Astrocyte of the hippocampus (primary cell): Measurements from ENCODE around the gene CYCS.
"Not testable (repeated sequence)": the region's sequence is repeated elsewhere in the genome, so short reads cannot be mapped to it uniquely, and the experiment has no call there.

Experiments used
- DNase-seq: peaks from one replicate; pipeline ENCODE4 v3.0.0; 2011; ENCODE audit warnings: low read depth, low spot score

Gene CYCS

GRCh38 chr7:25118048-25118753 lies 6.9 kb downstream of the CYCS start:
- DNase-seq, result no peak

- no peak for DNase-seq
These were observed 7.6 kb downstream of the CYCS start for GRCh38 chr7:25117226-25118047.

DNA sequence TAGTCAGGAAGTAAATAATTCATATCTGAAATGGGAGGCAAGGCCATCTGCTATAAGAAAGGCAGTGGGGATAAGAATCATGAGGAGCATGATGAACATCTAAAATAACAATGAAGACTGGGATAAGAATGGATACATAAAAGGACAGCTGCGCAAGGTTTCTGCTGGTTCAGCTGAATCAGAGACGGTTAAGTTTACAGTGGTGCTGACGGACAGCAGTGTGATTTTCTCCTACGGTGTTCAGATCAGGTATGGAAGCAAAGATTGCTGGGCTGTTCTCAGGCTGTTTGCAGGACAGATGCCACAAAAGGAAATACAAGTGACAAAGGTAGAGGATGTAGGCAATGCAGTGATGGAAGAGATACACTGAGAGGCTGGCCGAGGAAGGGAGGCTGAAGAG lies 8.4 kb downstream of the CYCS start:
- DNase-seq, result no peak

DNA sequence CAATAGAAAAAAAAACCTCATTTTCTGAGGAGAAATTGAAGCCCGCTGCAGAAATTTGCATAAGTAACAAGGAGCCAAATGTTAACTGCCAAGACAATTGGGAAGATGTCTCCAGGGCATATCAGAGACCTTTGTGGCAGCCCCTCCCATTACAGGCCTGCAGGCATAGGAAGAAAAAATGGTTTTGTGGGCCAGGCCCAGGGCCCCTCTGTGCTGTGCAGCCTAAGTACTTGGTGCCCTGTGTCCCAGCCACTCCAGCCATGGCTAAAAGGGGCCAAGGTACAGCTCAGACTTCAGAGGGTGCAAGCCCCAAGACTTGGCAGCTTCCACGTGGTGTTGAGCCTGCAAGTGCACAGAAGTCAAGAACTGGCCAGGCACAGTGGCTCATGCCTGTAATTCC lies 14.5 kb downstream of the CYCS start:
- DNase-seq, result not testable (repeated sequence)

- no peak for DNase-seq
These were observed 15.8 kb downstream of the CYCS start for GRCh38 chr7:25109276-25109675.

DNA sequence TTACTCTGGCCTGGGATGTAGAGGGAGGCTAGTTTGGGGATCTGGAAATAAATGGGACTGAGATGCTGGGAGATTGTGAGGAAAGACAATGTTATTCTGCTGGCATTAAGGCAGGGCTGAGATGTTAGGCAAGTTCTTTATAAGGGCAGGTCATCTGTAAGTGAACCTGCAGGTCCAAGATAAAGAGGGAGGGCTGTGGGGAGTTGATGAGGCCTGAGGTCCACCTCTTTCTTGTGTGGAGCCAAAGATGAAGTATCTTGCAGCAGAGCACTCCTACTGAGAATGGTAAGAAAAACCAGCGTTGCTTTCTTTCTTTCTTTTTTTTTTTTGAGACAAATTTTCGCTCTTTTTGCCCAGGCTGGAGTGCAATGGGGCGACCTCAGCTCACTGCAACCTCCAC lies 19.1 kb downstream of the CYCS start:
- DNase-seq, result no peak

GRCh38 chr7:25103773-25104172 lies 21.3 kb downstream of the CYCS start:
- DNase-seq, result no peak

DNA sequence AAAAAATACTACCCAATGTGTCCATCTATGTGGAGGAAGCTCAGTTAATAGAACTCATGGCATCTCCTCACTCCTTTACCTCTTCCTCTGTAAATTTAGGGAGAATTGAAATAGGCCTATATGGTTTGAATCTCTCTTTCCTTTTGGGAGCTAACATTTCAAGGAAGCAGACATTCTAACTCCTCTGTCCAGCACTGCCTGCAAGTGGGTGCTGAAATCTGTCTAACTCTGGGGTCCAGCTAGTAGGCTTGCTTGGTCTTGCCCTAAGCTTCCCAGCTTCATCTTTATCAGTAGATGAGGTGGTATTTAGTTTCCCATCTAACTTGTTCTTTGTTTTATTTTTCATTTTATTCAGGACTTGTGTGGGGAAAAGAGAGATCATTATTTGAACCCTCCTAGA lies 23.2 kb downstream of the CYCS start:
- DNase-seq, result no peak

- DNase-seq, result peak; percentile 80
These were observed 26.7 kb downstream of the CYCS start for GRCh38 chr7:25098096-25099046.

GRCh38 chr7:25095516-25096345 lies 29.3 kb downstream of the CYCS start:
- DNase-seq, result no peak

DNA sequence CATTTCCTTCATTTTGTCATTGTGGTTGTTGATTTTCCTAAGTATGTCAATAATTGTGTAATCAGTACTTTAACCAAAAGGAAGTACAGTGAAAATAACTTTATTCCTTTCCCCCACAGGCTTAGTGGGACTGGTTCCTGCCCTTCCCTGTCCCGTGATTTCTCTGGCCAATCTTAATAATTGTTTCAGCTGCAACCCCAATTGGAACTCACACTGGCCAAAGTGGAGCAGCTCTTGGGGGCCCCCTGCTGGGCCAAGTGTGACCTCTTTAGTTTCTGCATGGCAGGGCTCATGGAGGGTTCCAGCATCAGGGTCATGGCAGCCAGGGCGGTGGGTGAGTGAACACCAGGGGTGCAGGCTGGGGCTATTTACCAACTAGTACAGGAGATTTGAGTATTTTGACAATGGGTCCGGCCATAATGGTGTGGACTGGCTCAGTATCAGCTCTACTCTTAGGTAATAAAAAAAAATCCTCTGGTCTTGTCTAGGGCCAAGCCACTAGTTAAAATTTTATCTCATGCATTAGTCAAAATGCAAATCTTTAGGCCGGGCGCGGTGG lies 31.7 kb downstream of the CYCS start:
- DNase-seq, result peak; percentile 87

- no peak for DNase-seq
These were observed 33.3 kb downstream of the CYCS start for GRCh38 chr7:25091779-25092178.

DNA sequence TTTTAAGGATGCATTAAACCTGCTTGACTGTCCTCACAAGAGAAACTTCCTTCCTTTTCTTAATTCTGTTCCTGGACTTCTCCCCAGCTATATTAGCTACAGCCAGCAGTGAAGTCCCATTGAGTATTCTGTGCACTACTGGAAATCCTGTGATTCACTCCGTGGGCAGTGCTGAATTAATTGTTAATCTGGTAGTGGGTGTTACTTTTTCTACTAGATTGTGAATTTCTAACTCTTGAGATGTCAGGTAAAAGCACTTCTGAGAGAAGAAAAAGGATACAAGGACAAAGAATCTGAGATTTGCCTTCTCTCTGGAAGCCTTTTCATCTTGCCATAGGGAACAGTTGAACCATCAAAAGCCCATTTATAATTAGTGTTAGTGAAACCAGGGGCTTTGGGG lies 33.9 kb downstream of the CYCS start:
- DNase-seq, result peak; percentile 46

DNA sequence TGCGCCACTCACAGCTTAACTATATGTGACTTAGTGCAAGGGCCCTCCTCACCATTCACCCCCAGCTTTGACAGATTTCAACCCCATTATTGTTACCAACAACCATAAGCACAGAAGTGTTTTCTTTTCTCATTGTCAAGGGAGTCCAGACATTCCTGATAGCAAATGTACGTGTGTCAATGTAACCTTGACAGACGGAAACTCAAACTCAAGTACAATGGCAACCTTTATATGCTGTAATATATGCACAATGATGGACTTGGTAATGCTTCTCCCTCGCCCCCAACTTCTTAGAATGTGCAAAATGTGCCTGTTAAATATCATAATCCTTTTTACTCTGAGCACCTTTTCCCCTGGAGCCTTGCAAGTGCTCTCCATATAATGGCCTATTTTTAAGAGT lies 34.7 kb downstream of the CYCS start:
- no peak for DNase-seq

DNA sequence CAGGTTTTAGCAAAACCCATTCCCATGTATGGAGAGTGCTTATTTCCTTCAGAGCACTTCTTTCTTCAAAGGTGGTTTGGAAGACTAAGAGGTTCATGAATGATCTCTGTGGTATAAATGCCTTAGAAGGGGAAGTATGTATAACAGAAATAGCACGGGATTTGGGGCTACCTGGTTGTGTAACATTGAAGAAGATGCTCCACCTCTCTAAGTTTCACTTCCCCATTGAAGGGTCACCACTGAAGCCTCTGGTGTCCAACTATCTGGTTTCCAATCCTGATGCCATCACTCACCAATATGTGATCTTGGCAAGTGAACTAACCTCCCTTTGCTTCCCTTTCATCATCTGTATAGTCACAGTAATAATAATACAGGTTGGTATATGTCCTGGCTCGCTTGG lies 37.2 kb downstream of the CYCS start:
- DNase-seq, result no peak

DNA sequence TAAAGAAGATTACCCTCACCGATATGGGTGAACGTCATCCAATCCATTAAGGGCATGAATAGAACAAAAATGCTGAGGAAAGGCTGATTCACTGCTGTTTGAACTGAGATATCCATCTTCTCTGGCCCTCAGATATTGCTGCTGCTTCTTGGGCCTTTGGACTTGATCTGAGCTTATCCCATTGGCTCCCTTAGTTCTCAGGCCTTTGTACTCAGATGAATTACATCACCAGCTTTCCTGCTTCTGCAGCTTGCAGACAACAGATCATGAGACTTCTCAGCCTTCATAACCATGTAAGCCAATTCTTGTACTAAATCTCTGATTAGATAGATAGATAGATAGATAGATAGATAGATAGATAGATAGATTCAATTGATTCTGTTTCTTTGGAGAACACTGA lies 40.2 kb downstream of the CYCS start:
- no peak for DNase-seq

GRCh38 chr7:25083201-25083600 lies 41.9 kb downstream of the CYCS start:
- no peak for DNase-seq

GRCh38 chr7:25082041-25082440 lies 43.0 kb downstream of the CYCS start:
- DNase-seq, result not testable (repeated sequence)

DNA sequence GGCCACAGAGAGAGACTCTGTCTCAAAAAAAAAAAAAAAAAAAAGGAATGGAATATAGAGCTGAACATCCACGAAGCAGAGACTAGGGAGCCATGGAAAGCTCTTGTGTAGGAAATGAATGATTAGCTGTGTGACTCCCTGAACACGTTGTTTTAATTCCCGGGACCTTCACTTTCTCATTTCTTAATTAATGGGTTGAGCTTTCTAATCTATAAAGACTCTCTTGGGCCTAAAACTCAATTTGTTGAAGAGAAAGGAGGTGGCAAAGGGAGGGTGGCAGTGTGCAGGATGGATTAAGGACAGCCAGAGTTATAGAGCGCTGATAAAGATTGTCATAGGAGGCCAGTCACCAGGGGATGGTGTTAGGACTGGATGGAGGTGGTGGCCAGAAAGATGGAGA lies 48.0 kb downstream of the CYCS start:
- no peak for DNase-seq

DNA sequence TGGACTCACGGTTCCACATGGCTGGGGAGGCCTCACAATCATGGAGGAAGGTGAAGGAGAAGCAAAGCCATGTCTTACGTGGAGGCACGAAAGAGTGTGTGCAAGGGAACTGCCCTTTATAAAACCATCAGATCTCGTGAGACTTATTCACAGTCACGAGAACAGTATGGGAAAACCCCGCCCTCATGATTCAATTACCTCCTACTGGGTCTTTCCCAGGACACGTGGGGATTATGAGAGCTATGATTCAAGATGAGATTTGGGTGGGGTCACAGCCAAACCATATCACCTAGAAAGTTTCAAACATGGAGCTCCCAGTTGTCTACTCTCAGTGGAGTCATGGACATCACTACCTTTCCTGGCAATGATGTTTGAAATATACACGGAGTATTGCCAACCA lies 49.6 kb downstream of the CYCS start:
- DNase-seq, result no peak

DNA sequence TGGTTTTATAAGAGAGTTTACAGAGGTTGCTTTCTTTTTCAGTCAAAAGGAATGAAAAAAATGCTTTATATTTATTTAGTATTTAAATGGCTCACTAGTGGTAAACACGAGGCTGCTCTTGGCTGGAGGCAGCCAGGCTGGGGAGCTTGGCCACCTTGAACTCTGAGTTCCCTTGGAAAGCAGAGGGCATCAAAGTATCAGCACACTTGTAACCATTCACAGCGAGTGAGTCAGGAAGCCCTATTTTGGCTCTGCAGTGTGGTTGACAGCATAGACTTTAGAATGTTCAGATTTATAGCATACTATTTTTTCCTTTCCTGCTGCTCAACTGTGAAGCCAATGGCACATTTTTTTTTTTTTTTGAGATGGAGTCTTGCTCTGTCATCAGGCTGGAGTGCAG lies 51.6 kb downstream of the CYCS start:
- peak; percentile 88 for DNase-seq
